Gastrocnemius medialis (tissue), 4 donors: ENCODE results near the gene KCNJ9.

Experiments
- CTCF ChIP-seq, 5 experiments: fragments of 450-650 bp in 3 of 5; fragments of 200-600 bp in 2 of 5; sonication (generic) in 2 of 5; IDR thresholded peaks in 4 of 5; conservative IDR thresholded peaks in 1 of 5; 1 replicate in 4 of 5; 2 replicates in 1 of 5; pipeline ENCODE4 v1.5.1; 2016 to 2019; ENCODE audit warnings: antibody characterized with exemption in 5 of 5, mild to moderate bottlenecking in 3 of 5, moderate library complexity in 3 of 5
- POLR2A ChIP-seq, 2 donors: fragments of 450-650 bp; IDR thresholded peaks; one replicate each; pipeline ENCODE4 v1.6.1; 2017; ENCODE audit warnings: antibody characterized with exemption in 2 of 2, mild to moderate bottlenecking in 2 of 2, moderate library complexity in 2 of 2

GRCh38 chr1:160131803-160132565 is 50.6 kb downstream of the KCNJ9 start:
- TF ChIP-seq CTCF (IDR thresholded peaks at IDR 0.05 in 4 of 5, conservative IDR thresholded peaks at IDR 0.05 in 1 of 5) (no peak), POLR2A (IDR thresholded peaks at IDR 0.05) (peak; percentile 55 to 71)
